ENCODE measurements around the gene LAMTOR4. TPM values are rescaled to one million over a fixed set of nuclear protein-coding genes. Genes with fewer than 3 reads are reported as not detected.

LAMTOR4 gene
- total and polyA plus RNA-seq, 10 of the 15 experiments (the other 5 are each of a cell fraction or from before 2014, with no cell fraction given) = 73.4 to 297 (median 196) TPM

DNA sequence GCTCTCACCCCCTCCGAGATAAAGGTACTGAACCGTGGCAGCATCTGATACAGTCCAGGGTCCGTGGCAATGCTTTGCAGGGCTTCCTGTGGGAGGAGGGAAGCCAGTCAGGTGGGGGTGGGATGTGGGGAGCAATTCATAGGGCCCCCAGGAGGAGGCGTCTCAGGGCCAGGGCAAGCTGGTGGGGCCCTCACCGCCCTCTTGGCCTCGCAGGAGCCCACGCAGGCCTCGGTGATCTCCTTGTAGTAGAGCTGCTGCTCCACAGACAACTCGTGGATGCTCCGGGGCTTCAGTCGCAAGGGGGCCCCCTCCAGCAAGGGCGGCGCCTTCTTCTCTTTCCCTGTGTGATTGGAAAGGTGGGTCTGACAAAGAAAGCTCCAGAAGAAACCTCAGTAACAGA lies 36.8 kb upstream of the LAMTOR4 start (continued):
- TF ChIP-seq, protein P1, sequence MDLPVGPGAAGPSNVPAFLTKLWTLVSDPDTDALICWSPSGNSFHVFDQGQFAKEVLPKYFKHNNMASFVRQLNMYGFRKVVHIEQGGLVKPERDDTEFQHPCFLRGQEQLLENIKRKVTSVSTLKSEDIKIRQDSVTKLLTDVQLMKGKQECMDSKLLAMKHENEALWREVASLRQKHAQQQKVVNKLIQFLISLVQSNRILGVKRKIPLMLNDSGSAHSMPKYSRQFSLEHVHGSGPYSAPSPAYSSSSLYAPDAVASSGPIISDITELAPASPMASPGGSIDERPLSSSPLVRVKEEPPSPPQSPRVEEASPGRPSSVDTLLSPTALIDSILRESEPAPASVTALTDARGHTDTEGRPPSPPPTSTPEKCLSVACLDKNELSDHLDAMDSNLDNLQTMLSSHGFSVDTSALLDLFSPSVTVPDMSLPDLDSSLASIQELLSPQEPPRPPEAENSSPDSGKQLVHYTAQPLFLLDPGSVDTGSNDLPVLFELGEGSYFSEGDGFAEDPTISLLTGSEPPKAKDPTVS (IDR thresholded peaks at IDR 0.05; ENCODE audit: low read depth, low read length) = no peak
- TF ChIP-seq LARP7 (IDR thresholded peaks at IDR 0.05) (no peak), EED (IDR thresholded peaks at IDR 0.05; ENCODE audit: low read depth) (no peak), SREBF1 (IDR thresholded peaks at IDR 0.05; ENCODE audit: low read length) (no peak), SMAD1 (IDR thresholded peaks at IDR 0.05; ENCODE audit: low read depth, partially characterized antibody) (no peak), BMI1 (IDR thresholded peaks at IDR 0.05; ENCODE audit: borderline replicate concordance) (no peak), SIN3A (IDR thresholded peaks at IDR 0.05; ENCODE audit: low read depth, low read length) (no peak), MEF2B (IDR thresholded peaks at IDR 0.05; ENCODE audit: partially characterized antibody, poor library complexity, severe bottlenecking) (no peak), MYB (IDR thresholded peaks at IDR 0.05; ENCODE audit: borderline replicate concordance, low read depth, low read length) (no peak), CEBPB (IDR thresholded peaks at IDR 0.05; ENCODE audit: borderline replicate concordance in 1 of 2, low read depth in 2 of 2, low read length in 2 of 2) (no peak), SIX5 (IDR thresholded peaks at IDR 0.05; ENCODE audit: low read depth, low read length, severe bottlenecking) (no peak)
- TF ChIP-seq, protein P2, sequence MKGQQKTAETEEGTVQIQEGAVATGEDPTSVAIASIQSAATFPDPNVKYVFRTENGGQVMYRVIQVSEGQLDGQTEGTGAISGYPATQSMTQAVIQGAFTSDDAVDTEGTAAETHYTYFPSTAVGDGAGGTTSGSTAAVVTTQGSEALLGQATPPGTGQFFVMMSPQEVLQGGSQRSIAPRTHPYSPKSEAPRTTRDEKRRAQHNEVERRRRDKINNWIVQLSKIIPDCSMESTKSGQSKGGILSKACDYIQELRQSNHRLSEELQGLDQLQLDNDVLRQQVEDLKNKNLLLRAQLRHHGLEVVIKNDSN (IDR thresholded peaks at IDR 0.05; ENCODE audit: borderline replicate concordance, extremely low read length, insufficient read depth, low read depth, low read length) = no peak
- TF ChIP-seq, protein P3, sequence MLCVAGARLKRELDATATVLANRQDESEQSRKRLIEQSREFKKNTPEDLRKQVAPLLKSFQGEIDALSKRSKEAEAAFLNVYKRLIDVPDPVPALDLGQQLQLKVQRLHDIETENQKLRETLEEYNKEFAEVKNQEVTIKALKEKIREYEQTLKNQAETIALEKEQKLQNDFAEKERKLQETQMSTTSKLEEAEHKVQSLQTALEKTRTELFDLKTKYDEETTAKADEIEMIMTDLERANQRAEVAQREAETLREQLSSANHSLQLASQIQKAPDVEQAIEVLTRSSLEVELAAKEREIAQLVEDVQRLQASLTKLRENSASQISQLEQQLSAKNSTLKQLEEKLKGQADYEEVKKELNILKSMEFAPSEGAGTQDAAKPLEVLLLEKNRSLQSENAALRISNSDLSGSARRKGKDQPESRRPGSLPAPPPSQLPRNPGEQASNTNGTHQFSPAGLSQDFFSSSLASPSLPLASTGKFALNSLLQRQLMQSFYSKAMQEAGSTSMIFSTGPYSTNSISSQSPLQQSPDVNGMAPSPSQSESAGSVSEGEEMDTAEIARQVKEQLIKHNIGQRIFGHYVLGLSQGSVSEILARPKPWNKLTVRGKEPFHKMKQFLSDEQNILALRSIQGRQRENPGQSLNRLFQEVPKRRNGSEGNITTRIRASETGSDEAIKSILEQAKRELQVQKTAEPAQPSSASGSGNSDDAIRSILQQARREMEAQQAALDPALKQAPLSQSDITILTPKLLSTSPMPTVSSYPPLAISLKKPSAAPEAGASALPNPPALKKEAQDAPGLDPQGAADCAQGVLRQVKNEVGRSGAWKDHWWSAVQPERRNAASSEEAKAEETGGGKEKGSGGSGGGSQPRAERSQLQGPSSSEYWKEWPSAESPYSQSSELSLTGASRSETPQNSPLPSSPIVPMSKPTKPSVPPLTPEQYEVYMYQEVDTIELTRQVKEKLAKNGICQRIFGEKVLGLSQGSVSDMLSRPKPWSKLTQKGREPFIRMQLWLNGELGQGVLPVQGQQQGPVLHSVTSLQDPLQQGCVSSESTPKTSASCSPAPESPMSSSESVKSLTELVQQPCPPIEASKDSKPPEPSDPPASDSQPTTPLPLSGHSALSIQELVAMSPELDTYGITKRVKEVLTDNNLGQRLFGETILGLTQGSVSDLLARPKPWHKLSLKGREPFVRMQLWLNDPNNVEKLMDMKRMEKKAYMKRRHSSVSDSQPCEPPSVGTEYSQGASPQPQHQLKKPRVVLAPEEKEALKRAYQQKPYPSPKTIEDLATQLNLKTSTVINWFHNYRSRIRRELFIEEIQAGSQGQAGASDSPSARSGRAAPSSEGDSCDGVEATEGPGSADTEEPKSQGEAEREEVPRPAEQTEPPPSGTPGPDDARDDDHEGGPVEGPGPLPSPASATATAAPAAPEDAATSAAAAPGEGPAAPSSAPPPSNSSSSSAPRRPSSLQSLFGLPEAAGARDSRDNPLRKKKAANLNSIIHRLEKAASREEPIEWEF (IDR thresholded peaks at IDR 0.05; ENCODE audit: insufficient replicate concordance, low read depth, low read length) = no peak

Data from GM12878 (cell line).